CMK (cell line): ENCODE data around the gene PPP1R16B.
A peak's percentile ranks its signal among the peaks of the same experiment; 100 is the strongest.

Experiments
- DNase-seq: peaks from one replicate; pipeline ENCODE4 v3.0.0-alpha.2; 2010; ENCODE audit warnings: low read depth

PPP1R16B gene

GRCh38 chr20:38877483-38877882 lies 72.0 kb downstream of the PPP1R16B start:
- no peak for DNase-seq

- DNase-seq, result no peak
These were observed 73.4 kb downstream of the PPP1R16B start for GRCh38 chr20:38878866-38879265.

- DNase-seq, result no peak
These were observed 75.6 kb downstream of the PPP1R16B start for GRCh38 chr20:38880952-38881735.

- DNase-seq, result no peak
These were observed 76.4 kb downstream of the PPP1R16B start for GRCh38 chr20:38881806-38882440.

- DNase-seq, result no peak
These were observed 77.1 kb downstream of the PPP1R16B start for GRCh38 chr20:38882600-38882999.

GRCh38 chr20:38883081-38883980 lies 77.8 kb downstream of the PPP1R16B start:
- no peak for DNase-seq

GRCh38 chr20:38883981-38884733 lies 78.7 kb downstream of the PPP1R16B start:
- DNase-seq, result no peak

- DNase-seq, result no peak
These were observed 79.9 kb downstream of the PPP1R16B start for GRCh38 chr20:38885357-38885756.

GRCh38 chr20:38888059-38888831 lies 82.7 kb downstream of the PPP1R16B start:
- no peak for DNase-seq

- DNase-seq, result no peak
These were observed 83.6 kb downstream of the PPP1R16B start for GRCh38 chr20:38889050-38889449.

GRCh38 chr20:38889792-38890496 lies 84.4 kb downstream of the PPP1R16B start:
- no peak for DNase-seq

GRCh38 chr20:38890497-38890818 lies 85.0 kb downstream of the PPP1R16B start:
- no peak for DNase-seq

- DNase-seq, result no peak
These were observed 86.8 kb downstream of the PPP1R16B start for GRCh38 chr20:38892091-38892981.

GRCh38 chr20:38893056-38893564 lies 87.6 kb downstream of the PPP1R16B start:
- DNase-seq, result no peak

- DNase-seq, result peak; percentile 7
These were observed 88.1 kb downstream of the PPP1R16B start for GRCh38 chr20:38893565-38894090.

- no peak for DNase-seq
These were observed 88.8 kb downstream of the PPP1R16B start for GRCh38 chr20:38894091-38894847.

GRCh38 chr20:38895098-38895949 lies 89.8 kb downstream of the PPP1R16B start:
- DNase-seq, result no peak
